HG03460 (cell line): Measurements from ENCODE around the gene RASAL2.
A peak's percentile ranks its signal among the peaks of the same experiment; 100 is the strongest.
"Not testable (repeated sequence)": the region's sequence is repeated elsewhere in the genome, so short reads cannot be mapped to it uniquely, and the experiment has no call there.

Source experiments
- ATAC-seq: cut with Tn5 transposase; IDR thresholded peaks from one replicate; pipeline ENCODE4 v1.9.1; 2021; ENCODE audit not compliant: unreplicated experiment

RASAL2 gene

DNA sequence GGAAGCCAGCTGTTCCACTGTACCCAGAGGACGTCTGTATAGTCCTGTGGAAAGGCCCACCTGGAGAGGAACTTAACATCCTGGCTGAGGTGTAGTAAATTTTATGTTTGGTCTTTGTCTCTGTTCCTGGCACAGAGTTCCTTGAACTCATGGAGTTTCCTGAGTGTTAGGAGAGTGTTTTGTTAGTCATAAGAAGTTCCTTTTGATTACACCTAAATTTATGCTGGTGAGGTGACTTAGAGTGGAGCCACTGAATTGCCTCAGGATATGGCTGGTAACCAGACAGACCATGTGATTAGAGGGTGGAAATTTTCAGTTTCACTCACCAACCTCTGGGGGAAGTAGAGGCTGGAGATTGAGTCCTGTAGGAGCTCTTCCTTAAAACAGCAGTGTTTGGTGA, 57.9 kb downstream of the RASAL2 start:
- no peak for ATAC-seq

- no peak for ATAC-seq
These were observed 61.8 kb downstream of the RASAL2 start for GRCh38 chr1:178155481-178156255.

DNA sequence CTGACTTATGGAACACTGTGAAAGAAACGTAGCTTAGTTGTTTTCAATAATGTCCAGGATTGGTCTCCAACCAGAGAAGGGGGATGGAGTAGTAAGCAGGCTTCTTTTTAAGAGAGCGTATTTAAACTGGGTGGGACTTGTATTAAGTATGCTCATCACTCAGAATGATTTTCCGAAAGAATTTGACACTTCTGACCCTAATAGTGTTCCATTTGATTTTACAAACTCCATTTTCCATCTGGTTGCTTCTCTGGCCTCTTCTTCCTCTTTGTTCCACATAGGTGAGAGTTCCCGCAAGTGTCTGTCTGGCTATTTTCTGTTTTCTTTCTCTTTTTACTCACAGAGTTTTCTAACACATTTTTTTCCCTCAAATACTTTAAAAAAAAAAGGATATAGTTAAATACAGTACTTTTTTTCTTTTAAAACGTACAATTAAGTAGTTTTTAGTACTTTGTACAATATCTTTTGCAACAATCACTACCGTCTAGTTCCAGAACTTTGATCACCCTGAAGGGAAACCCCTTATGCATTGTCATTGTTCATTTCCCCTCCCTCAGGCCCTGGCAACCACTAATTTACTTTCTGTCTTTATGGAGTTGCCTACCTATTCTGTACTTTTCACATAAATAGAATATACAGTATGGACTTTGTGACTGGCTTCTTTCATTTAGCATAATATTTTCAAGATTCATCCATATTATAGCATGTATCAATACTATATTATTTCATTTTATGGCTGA, 67.0 kb downstream of the RASAL2 start:
- no peak for ATAC-seq

DNA sequence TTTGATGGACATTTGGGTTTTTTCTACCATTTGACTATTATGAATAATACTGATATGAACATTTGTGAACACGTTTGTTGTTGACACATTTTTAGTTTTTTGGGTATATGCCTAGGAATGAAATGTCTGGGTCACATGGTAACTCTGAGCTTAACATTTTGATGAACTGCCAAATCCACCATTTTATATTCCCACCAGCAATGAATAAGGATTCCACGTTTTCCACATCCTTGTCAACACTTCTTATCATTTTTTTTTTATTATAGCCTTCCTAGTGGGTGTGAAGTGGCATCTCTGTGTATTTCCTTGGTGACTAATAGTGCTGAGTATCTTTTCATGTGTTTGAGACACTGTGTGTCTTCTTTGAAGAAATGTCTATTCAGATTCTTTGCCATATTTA, 67.6 kb downstream of the RASAL2 start:
- ATAC-seq, result no peak

- no peak for ATAC-seq
These were observed 71.3 kb downstream of the RASAL2 start for GRCh38 chr1:178165196-178165595.

DNA sequence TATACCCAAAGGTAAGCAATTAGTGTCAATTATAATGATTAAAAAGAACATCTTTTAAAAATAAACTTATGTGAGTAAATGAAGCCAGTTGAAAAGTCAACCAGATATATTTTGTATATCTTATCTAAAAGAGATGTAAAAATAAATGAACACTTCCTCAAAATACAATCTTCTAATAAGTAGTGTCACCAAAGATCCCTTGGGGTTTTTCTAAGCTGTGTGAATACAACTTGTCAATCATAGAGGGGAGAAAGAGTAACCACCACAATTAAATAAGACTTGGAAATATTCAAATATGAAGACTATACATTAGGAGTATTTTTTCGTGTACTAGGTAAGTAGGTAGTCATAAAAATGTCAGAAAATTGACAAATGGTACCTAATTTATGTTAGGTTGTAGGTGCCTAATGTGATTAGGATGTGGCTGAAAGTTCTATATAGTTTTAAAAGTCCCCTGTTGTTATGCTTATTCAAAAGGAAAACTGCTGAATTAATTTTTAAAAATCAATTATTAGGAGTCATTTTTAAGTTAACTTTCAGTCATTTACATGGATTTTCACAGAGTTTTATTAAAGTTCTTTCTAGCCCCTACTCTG, 72.6 kb downstream of the RASAL2 start:
- no peak for ATAC-seq

GRCh38 chr1:178168536-178168935, 74.6 kb downstream of the RASAL2 start:
- no peak for ATAC-seq

GRCh38 chr1:178169649-178170048, 75.7 kb downstream of the RASAL2 start:
- ATAC-seq, result no peak

DNA sequence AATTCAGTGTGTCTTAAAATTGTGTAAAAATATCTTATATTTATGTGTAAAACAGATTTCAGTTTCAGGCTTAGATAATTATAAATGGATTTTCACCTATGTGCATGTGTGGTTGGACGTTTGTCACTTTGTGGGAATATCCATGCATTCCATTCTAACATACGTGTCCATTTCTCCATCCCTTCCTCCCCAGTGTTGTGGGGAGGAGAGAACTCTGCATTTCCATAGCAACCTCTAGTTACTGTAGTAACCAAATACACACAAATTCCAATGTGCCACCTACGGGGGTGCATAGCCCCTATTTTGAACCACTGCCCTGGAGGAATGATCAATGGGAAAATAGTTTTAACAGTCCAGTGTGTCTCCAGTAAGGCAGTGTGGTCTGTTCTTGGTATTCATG, 79.0 kb downstream of the RASAL2 start:
- no peak for ATAC-seq

DNA sequence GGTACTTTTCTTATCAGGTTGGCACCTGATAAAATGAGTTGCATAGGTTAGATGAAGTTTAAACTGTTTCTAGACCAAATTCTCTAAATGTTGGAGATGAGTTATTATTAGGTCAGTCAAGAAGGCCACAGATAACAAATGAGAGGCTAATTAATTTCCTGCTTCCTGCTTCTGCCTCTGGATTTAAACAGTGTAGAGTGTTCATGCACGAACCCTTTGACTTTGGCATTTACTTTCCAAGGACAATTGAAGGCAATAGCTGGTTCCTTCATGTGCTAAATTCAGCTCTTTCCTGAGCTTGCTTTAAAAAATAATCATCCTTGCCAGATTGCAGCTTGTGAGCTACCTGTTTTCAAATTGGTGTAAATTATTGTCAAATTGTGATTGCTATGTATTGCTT, 80.6 kb downstream of the RASAL2 start:
- ATAC-seq, result no peak

- no peak for ATAC-seq
These were observed 86.5 kb downstream of the RASAL2 start for GRCh38 chr1:178180405-178180804.

DNA sequence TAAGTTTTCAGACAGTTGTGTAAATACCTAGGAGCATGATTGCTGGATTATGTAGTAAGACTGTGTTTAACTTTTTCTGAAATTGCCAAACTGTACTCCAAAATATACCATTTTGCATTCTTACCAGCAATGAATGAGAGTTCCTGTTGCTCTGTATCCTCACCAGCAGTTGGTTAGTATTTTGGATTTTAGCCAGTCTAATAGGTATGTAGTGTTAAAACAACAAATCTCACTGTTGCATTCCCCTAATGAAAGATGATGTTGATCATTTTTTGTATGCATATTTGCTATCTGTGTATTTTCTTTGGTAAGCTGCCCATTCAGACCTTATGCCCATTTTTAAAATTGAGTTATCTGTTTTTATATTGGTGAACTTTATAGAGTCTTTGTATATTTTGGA, 89.9 kb downstream of the RASAL2 start:
- ATAC-seq, result no peak

- ATAC-seq, result no peak
These were observed 94.4 kb downstream of the RASAL2 start for GRCh38 chr1:178188306-178188705.

- peak; percentile 57 for ATAC-seq
These were observed 95.9 kb downstream of the RASAL2 start for GRCh38 chr1:178189814-178190213.

GRCh38 chr1:178190881-178191280, 97.0 kb downstream of the RASAL2 start:
- no peak for ATAC-seq

DNA sequence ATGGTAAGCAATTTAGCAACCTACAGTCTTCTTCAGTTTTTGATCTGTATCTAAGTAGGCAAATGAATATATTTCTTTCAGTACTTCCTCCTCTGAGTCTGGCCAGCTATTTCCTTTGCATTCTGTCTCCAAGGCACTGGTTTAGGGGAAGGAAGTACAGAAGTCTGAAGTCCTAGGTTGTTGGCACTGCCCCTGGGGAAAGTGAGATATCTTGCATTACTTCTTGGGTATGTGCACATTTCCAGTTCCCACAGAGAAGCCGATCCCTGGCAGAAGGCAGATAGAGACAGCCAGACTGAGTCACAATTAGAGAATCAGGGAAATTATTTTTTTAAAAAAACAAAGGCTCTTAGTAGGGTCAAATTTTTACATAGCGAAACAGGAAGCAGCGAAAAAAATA, 98.8 kb downstream of the RASAL2 start:
- ATAC-seq, result no peak

DNA sequence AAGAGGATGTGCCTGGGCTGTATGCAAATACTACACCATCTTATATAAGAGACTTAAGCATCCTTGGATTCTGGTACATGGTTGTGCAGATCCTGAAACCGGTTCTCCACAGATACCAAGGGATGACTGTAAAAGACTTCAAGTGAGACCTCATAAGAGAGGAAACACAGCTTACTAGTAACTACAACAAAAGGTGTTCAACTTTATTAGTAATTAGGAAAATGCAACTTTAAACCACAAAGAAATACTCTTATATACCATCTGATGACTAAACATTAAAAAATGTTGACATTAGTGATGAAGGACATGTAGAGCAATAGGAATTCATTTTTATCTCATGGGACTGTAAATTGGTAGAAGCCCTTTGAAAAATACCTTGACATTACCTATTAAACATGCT, 102.7 kb downstream of the RASAL2 start:
- no peak for ATAC-seq

DNA sequence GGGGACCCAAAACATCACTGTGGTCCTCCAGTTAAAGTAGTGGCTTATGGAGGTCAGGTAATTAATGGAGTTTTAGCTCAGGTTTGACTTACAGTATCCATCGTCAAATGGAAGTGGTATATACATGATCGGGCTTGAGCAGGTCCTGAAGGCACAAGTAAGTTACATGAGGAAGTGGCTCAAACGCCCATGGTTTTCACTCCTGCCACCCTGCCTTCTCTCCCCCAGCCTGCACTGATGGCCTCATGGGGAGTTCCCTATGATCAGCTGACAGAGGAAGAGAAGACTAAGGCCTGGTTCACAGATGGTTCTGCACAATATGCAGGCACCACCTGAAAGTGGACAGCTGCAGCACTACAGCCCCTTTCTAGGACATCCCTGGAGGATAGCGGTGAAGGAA, 108.2 kb downstream of the RASAL2 start:
- ATAC-seq, result not testable (repeated sequence)

- not testable (repeated sequence) for ATAC-seq
These were observed 108.6 kb downstream of the RASAL2 start for GRCh38 chr1:178202546-178202945.

DNA sequence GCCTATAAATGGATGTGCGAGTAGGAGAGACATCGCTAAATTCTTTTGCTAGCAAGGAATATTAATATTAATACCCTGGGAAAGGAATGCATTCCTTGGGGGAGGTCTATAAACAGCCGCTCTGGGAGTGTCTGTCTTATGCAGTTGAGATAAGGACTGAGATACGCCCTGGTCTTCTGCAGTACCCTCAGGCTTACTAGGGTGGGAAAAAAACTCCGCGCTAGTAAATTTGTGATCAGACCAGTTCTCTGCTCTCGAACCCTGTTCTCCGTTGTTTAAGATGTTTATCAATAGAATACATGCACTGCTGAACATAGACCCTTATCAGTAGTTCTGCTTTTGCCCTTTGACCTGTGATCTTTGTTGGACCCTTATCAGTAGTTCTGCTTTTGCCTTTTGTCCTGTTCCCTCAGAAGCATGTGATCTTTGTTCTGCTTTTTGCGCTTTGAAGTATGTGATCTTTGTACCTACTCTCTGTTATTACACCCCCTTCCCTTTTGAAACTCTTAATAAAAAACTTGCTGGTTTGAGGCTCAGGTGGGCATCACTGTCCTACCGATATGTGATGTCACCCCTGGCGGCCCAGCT, 114.5 kb downstream of the RASAL2 start:
- not testable (repeated sequence) for ATAC-seq

DNA sequence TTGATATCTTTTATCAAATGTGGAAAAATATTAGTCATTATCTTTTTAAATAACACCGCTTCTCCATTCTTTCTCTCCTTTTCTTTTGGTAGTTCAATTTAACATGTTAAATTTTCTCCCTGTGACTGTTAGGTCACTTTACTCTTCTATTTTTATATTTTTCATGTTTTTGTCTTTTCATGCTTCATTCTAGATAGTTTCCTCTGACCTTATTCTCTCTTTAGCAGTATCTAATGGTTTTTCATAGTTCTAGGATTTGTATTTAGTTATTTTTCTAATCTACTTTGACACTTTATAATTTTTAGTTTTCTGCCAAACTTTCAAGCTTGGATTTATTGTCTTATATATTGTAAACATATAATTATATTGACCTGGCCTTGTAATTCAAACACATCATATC, 116.0 kb downstream of the RASAL2 start:
- ATAC-seq, result no peak

GRCh38 chr1:178218550-178218949, 124.6 kb downstream of the RASAL2 start:
- ATAC-seq, result no peak
